ENCODE measurements around the gene TFIP11. TPM values are rescaled to one million over a fixed set of nuclear protein-coding genes. Genes with fewer than 3 reads are reported as not detected.
A peak's percentile ranks its signal among the peaks of the same experiment; 100 is the strongest.

TFIP11 gene
- total and polyA plus RNA-seq, 7 experiments from 2014 or later, result 25.8 to 107 (median 67.9) TPM

DNA sequence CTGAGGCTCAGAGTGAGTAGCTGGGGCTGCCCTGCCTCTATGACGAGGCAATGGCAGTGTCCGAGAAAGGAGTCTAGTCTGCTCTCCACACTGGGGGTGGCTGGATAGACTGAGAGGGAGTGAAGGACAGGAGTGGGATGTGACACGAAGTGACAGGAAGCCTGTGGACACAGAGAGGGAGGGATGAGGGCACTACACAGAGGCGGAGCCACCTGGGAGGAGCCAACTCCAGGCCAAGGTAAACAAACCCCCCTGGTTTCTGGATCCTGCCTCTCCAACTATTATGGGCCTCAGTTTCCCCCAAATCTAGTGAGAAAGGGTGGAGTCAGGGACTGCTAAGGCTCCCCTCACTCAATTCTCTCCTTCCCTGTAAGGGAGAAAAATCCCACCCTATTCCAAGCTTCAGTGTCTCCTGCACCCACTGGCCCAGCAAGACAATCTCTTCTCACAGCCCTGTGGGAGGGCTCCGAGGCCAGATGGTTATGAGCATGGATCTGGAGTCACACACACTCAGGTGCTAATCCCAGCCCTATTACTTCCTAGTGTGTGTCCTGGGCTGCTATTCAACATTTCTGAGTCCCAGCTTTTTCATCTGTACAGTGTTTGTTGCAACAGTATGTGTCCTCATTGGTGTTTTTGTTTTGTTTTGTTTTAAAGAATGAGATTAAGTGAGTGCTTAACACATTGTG is 58.3 kb downstream of the TFIP11 start:
- Mint-ChIP-seq H3K27me3 (no peaks in the 10 kb centered on the region), H3K4me1 (peaks cover 0 to 2% (median 0%) of the 10 kb centered on the region in 7 donors), H3K36me3 (peaks cover 7 to 39% (median 16%) of the 10 kb centered on the region in 5 donors), H3K27ac (peak overlapping the region in 1 of 9 donors; percentile 8), H3K9me3 (no peaks in the 10 kb centered on the region), H3K4me3 (no peak overlapping the region)
- H3K4me3 ChIP-seq (ENCODE audit: low read length), result no peak overlapping the region
- ATAC-seq (no peak), DNase-seq (no peak)
- H3K27ac ChIP-seq (ENCODE audit: low read depth, low read length), result no peak overlapping the region
- CTCF ChIA-PET, result interaction anchor here (1.2 kb wide), 1 partner anchor 89 kb away, joined by 3 read pairs; no protein-coding TSS in a partner anchor
- intact Hi-C loops (cut with micrococcal nuclease), result no loop called here
- H3K9me3 ChIP-seq (ENCODE audit: control insufficient read depth in 2 of 3, low read length in 3 of 3), result no peaks in the 10 kb centered on the region
- peaks cover 0 to 73% (median 5%) of the 10 kb centered on the region in 3 experiments for H3K36me3 ChIP-seq (ENCODE audit: control insufficient read depth in 2 of 3, insufficient read depth in 3 of 3, low read length in 3 of 3)
- no peaks in the 10 kb centered on the region for H3K27me3 ChIP-seq (ENCODE audit: control insufficient read depth in 2 of 2, insufficient read depth in 2 of 2, low read length in 2 of 2)
- H3K4me1 ChIP-seq (ENCODE audit: control insufficient read depth in 2 of 2, insufficient read depth in 2 of 2, low read length in 2 of 2), result no peaks in the 10 kb centered on the region
- POLR2A ChIA-PET, result no interaction called here

DNA sequence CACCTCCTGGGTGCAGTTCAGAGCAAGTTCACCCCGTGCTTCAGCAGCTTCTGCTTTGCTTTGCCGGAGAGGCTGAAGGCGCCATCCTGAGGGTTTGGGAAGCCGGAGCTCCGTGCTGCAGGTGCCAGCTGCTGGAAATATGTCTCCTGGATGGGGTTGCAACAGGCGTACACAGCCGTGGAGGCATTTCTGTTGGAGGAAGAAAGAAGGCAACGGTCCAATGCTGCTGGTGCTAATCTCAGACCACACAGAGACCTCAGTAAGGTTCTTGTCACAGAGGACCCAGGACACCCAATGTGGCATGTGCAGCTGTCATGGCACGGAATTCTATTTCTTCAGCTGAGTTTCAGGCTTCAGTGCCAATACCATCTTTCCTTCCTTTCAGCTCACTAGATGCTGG is 59.1 kb downstream of the TFIP11 start:
- DNase-seq (no peak), ATAC-seq (no peak)
- ChIA-PET CTCF (no interaction called here), POLR2A (no interaction called here)
- no peak overlapping the region for H3K27ac Mint-ChIP-seq
- no peaks in the 10 kb centered on the region for H3K27me3 Mint-ChIP-seq
- no peaks in the 10 kb centered on the region for H3K4me1 ChIP-seq (ENCODE audit: control insufficient read depth in 2 of 2, insufficient read depth in 2 of 2, low read length in 2 of 2)
- H3K27ac ChIP-seq (ENCODE audit: low read depth, low read length), result no peak overlapping the region
- no peaks in the 10 kb centered on the region for H3K27me3 ChIP-seq (ENCODE audit: control insufficient read depth in 2 of 2, insufficient read depth in 2 of 2, low read length in 2 of 2)
- no peaks in the 10 kb centered on the region for H3K9me3 ChIP-seq (ENCODE audit: control insufficient read depth in 2 of 3, low read length in 3 of 3)
- H3K4me3 ChIP-seq (ENCODE audit: low read length), result no peak overlapping the region
- intact Hi-C loops (cut with micrococcal nuclease), result no loop called here
- H3K36me3 Mint-ChIP-seq, result peaks cover 7 to 39% (median 16%) of the 10 kb centered on the region in 5 donors
- H3K4me1 Mint-ChIP-seq, result peaks cover 0 to 2% (median 0%) of the 10 kb centered on the region in 7 donors
- no peak overlapping the region for H3K4me3 Mint-ChIP-seq
- peaks cover 0 to 68% (median 5%) of the 10 kb centered on the region in 3 experiments for H3K36me3 ChIP-seq (ENCODE audit: control insufficient read depth in 2 of 3, insufficient read depth in 3 of 3, low read length in 3 of 3)
- no peaks in the 10 kb centered on the region for H3K9me3 Mint-ChIP-seq

DNA sequence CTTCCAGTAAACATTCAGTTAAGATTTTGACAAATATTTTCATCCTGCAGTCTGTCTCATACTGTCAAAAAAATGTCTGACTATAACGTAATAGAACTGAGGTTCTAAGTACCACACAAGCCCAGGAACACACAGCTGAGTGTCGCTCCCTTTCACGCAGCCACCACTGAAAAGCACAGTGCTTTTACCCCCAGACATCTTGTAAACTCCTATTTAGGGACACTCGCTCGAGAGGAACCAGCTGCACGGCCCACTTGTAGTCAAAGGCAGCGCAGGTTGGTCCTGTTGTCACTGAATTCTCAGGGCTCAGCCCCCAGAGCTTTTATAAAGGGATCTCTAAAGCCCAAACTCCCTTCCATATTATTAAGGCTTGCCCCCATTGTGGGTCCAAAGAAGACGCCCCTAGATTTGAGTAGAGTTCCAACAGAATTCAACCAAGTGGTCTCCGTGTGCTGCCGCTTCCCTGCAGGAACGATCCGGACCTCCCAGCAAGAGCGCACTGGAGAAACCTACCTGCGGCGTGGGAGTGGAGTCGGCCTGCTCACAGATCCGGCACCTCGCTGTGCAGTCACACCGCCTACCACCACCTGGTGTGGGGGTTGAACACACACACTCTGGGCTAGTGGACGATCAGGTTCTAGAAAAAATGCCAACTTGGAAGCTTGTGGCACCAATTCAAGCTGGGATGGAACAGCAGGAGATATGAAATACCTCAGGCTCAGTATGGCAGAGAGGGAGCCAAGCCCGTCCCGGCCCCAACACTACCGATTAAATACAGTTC is 59.8 kb downstream of the TFIP11 start:
- peaks cover 7 to 35% (median 13%) of the 10 kb centered on the region in 5 donors for H3K36me3 Mint-ChIP-seq
- Histone ChIP-seq H3K4me1 (ENCODE audit: control insufficient read depth in 2 of 2, insufficient read depth in 2 of 2, low read length in 2 of 2) (no peaks in the 10 kb centered on the region), H3K4me3 (ENCODE audit: low read length) (no peak overlapping the region), H3K9me3 (ENCODE audit: control insufficient read depth in 2 of 3, low read length in 3 of 3) (no peaks in the 10 kb centered on the region), H3K36me3 (ENCODE audit: control insufficient read depth in 2 of 3, insufficient read depth in 3 of 3, low read length in 3 of 3) (peaks cover 0 to 60% (median 5%) of the 10 kb centered on the region in 3 experiments), H3K27ac (ENCODE audit: low read depth, low read length) (no peak overlapping the region), H3K27me3 (ENCODE audit: control insufficient read depth in 2 of 2, insufficient read depth in 2 of 2, low read length in 2 of 2) (no peaks in the 10 kb centered on the region)
- intact Hi-C loops (cut with micrococcal nuclease), result no loop called here
- H3K4me1 Mint-ChIP-seq, result peaks cover 0 to 2% (median 0%) of the 10 kb centered on the region in 7 donors
- H3K27me3 Mint-ChIP-seq, result no peaks in the 10 kb centered on the region
- no peak for ATAC-seq
- no peak for DNase-seq
- CTCF ChIA-PET, result no interaction called here
- H3K4me3 Mint-ChIP-seq, result no peak overlapping the region
- peak overlapping the region in 1 of 9 donors; percentile 59 for H3K27ac Mint-ChIP-seq
- no peaks in the 10 kb centered on the region for H3K9me3 Mint-ChIP-seq
- POLR2A ChIA-PET, result no interaction called here

- Histone ChIP-seq H3K4me1 (ENCODE audit: control insufficient read depth in 2 of 2, insufficient read depth in 2 of 2, low read length in 2 of 2) (no peaks in the 10 kb centered on the region), H3K27me3 (ENCODE audit: control insufficient read depth in 2 of 2, insufficient read depth in 2 of 2, low read length in 2 of 2) (no peaks in the 10 kb centered on the region), H3K27ac (ENCODE audit: low read depth, low read length) (no peak overlapping the region), H3K9me3 (ENCODE audit: control insufficient read depth in 2 of 3, low read length in 3 of 3) (no peaks in the 10 kb centered on the region), H3K36me3 (ENCODE audit: control insufficient read depth in 2 of 3, insufficient read depth in 3 of 3, low read length in 3 of 3) (peaks cover 0 to 44% (median under 1%) of the 10 kb centered on the region in 3 experiments), H3K4me3 (ENCODE audit: low read length) (no peak overlapping the region)
- peak overlapping the region in 1 of 9 donors; percentile 33 for H3K27ac Mint-ChIP-seq
- intact Hi-C loops (cut with micrococcal nuclease), result no loop called here
- H3K27me3 Mint-ChIP-seq, result no peaks in the 10 kb centered on the region
- no peaks in the 10 kb centered on the region for H3K9me3 Mint-ChIP-seq
- no peak overlapping the region for H3K4me3 Mint-ChIP-seq
- H3K36me3 Mint-ChIP-seq, result peaks cover under 1 to 24% (median 7%) of the 10 kb centered on the region in 5 donors
- ATAC-seq (no peak), DNase-seq (no peak)
- peaks cover 0 to 2% (median 0%) of the 10 kb centered on the region in 7 donors for H3K4me1 Mint-ChIP-seq
- POLR2A ChIA-PET, result no interaction called here
- CTCF ChIA-PET, result no interaction called here
Observed at GRCh38 chr22:26450453-26451185, 61.7 kb downstream of the TFIP11 start.

DNA sequence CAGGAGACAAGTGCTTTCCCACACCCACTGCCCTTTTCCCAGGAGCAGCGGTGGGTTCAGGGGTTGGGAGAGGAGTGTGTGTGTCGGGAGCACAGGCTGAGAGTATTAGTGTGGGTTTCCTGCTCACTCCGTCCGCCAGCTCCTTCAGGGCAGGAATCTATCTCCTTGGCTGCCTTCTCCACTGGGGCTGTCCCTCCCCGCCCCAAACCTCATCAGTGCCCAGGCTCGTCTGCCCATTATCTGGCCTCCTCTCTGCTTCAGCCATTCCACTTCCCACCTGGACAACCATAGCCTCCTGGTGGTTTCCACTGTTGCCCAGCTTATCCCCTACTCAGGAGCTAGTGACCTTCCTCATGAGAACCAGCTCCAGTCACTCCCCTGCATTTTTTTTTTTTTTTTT is 63.3 kb downstream of the TFIP11 start:
- POLR2A ChIA-PET, result interaction anchor here (0.7 kb wide), 1 partner anchor 19 kb away, joined by 3 read pairs; no protein-coding TSS in a partner anchor
- Histone ChIP-seq H3K36me3 (ENCODE audit: control insufficient read depth in 2 of 3, insufficient read depth in 3 of 3, low read length in 3 of 3) (peaks cover 0 to 39% (median 0%) of the 10 kb centered on the region in 3 experiments), H3K27ac (ENCODE audit: low read depth, low read length) (no peak overlapping the region), H3K9me3 (ENCODE audit: control insufficient read depth in 2 of 3, low read length in 3 of 3) (no peaks in the 10 kb centered on the region), H3K4me3 (ENCODE audit: low read length) (no peak overlapping the region), H3K4me1 (ENCODE audit: control insufficient read depth in 2 of 2, insufficient read depth in 2 of 2, low read length in 2 of 2) (no peaks in the 10 kb centered on the region), H3K27me3 (ENCODE audit: control insufficient read depth in 2 of 2, insufficient read depth in 2 of 2, low read length in 2 of 2) (no peaks in the 10 kb centered on the region)
- Mint-ChIP-seq H3K4me1 (peaks cover 0 to 2% (median 0%) of the 10 kb centered on the region in 7 donors), H3K27me3 (no peaks in the 10 kb centered on the region), H3K4me3 (no peak overlapping the region), H3K36me3 (peaks cover 0 to 23% (median 9%) of the 10 kb centered on the region in 5 donors), H3K9me3 (no peaks in the 10 kb centered on the region), H3K27ac (no peak overlapping the region)
- intact Hi-C loops (cut with micrococcal nuclease), result no loop called here
- DNase-seq (no peak), ATAC-seq (no peak)
- CTCF ChIA-PET, result interaction anchor here (0.8 kb wide), 1 partner anchor 18 kb away, joined by 3 read pairs; no protein-coding TSS in a partner anchor

- H3K9me3 Mint-ChIP-seq, result no peaks in the 10 kb centered on the region
- no peak overlapping the region for H3K27ac Mint-ChIP-seq
- H3K4me3 Mint-ChIP-seq, result no peak overlapping the region
- ATAC-seq, result no peak
- ChIA-PET POLR2A (interaction anchor here (0.7 kb wide), 1 partner anchor 18 kb away, joined by 3 read pairs; no protein-coding TSS in a partner anchor), CTCF (interaction anchor here (0.8 kb wide), 1 partner anchor 18 kb away, joined by 3 read pairs; no protein-coding TSS in a partner anchor)
- no peak for DNase-seq
- H3K36me3 Mint-ChIP-seq, result peaks cover 0 to 18% (median 7%) of the 10 kb centered on the region in 5 donors
- intact Hi-C loops (cut with micrococcal nuclease), result no loop called here
- Histone ChIP-seq H3K4me3 (ENCODE audit: low read length) (no peak overlapping the region), H3K27me3 (ENCODE audit: control insufficient read depth in 2 of 2, insufficient read depth in 2 of 2, low read length in 2 of 2) (no peaks in the 10 kb centered on the region), H3K27ac (ENCODE audit: low read depth, low read length) (no peak overlapping the region), H3K36me3 (ENCODE audit: control insufficient read depth in 2 of 3, insufficient read depth in 3 of 3, low read length in 3 of 3) (peaks cover 0 to 38% (median 0%) of the 10 kb centered on the region in 3 experiments), H3K4me1 (ENCODE audit: control insufficient read depth in 2 of 2, insufficient read depth in 2 of 2, low read length in 2 of 2) (no peaks in the 10 kb centered on the region), H3K9me3 (ENCODE audit: control insufficient read depth in 2 of 3, low read length in 3 of 3) (no peaks in the 10 kb centered on the region)
- no peaks in the 10 kb centered on the region for H3K27me3 Mint-ChIP-seq
- no peaks in the 10 kb centered on the region for H3K4me1 Mint-ChIP-seq
Observed at GRCh38 chr22:26448334-26448733, 63.9 kb downstream of the TFIP11 start.

Data from naive thymus-derived CD4-positive, alpha-beta T cell (primary cell).